ENCODE results near the gene PTBP1. TPM values are rescaled to one million over a fixed set of nuclear protein-coding genes. Genes with fewer than 3 reads are reported as not detected.

The PTBP1 gene
- total RNA-seq, 1 donor from 2014 or later = 236 TPM

- DNase-seq (ENCODE audit: low spot score) = no peak
Observed at GRCh38 chr19:772063-772462, 25.2 kb upstream of the PTBP1 start.

DNA sequence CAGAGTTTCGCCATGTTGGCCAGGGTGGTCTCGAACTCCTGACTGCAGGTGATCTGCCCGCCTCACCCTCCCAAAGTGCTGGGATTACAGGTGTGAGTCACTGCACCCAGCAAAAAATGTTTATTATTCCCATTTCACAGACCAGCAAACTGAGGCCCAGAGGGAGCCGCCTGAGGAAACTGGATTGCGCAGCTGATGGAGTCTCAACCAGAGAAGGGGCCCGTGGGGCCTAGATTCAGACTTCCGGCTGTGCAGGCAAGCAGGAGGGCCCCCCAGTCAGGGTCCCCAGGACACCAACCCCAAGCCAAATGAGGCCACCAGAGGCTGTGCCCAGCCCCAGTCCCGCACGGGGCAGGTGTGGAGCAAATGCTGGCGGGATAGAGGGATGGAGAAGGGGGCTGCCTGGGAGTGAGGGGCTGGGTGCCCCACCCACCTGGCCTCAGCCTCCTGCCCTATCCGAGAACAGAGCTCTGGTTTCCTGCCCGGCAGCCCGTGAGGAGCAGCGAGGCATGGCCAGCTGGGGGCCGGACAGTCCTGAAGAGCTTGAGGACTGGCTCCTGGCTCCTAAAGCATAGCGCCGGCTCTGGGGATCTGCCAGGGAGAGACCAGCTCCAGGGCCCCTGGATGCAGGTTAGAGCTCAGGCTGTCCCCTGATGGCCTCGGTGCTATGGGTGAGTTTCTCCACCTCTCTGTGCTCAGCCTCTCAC is 24.4 kb upstream of the PTBP1 start:
- no peak for DNase-seq (ENCODE audit: low spot score)

GRCh38 chr19:776549-776948 is 20.7 kb upstream of the PTBP1 start:
- DNase-seq (ENCODE audit: low spot score) = no peak

GRCh38 chr19:778910-779653 is 18.2 kb upstream of the PTBP1 start:
- no peak for DNase-seq (ENCODE audit: low spot score)

DNA sequence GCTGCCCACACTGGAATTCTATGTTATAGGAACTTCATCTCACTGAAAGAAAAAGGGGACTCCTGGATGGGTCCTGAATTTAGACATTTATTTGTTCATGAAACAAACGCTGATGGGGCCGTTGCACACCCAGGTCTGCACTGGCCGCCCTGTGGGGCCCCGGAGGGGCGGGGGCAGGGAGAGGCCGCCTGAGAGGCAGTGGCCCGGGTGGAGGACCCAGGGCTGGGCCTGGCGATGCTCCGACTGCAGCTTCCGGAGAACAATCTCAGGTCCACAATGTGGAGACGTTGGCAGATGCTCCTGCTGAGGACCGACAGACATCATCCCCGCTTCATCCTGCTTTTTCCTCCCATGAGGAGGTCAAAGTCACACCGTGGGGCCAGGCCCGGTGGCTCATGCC is 16.3 kb upstream of the PTBP1 start:
- DNase-seq (ENCODE audit: low spot score) = no peak

- DNase-seq (ENCODE audit: low spot score) = no peak
Observed at GRCh38 chr19:781800-782184, 15.5 kb upstream of the PTBP1 start.

GRCh38 chr19:782185-782877 is 14.9 kb upstream of the PTBP1 start:
- DNase-seq (ENCODE audit: low spot score) = no peak

GRCh38 chr19:782878-783668 is 14.2 kb upstream of the PTBP1 start:
- DNase-seq (ENCODE audit: low spot score) = no peak

DNA sequence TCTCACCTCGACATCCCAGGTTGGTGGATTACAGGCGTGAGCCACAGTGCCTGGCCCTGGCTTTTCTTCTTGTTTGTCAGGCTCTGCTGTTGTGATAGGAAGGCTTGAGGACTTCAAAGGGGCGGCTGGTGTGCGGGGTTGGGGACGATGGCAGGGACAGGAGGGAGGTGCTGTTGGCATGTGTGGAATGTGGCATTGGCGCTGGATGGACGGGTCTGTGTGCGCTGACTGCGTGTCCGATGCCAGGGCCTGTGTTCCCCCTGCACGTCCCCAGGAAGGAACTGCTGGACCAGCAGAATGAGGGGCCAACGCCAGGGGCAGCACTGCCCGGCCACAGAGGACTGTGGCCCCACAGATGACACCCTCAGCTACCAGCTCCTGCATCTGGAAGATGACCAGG is 12.7 kb upstream of the PTBP1 start:
- no peak for DNase-seq (ENCODE audit: low spot score)

DNA sequence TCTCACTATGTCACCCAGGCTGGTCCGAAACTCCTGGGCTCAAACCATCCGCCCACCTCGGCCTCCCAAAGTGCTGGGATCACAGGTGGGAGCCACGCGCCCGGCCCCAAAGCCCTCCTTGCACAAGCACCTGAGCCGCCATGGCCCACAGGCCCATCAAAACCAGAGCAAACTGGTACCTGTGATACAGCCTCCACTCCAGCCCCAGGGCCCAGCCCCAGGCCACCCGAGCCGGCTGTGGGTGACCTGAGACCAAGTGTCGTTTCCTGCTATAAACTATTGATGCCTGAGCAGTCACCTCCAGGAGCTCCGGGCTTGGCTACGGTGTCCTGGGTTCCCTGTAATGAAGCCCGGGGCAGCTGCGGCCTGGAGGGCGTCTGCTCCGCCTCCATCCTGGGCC is 9.7 kb upstream of the PTBP1 start:
- DNase-seq (ENCODE audit: low spot score) = no peak

DNA sequence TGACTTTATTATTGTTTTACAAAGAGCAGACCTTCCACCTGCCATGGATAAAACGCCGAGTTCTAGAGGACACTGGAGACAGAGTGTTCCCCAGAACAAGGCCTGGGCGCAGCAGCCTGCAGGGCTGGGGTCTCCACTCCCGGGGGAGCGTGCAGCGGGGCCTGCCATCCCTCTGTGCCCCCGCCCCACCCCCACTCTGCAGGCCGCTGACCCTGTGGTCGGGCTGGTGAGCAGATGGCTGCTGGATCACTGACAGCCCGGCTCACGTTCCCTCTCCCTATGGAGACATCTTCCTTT is 8.6 kb upstream of the PTBP1 start:
- no peak for DNase-seq (ENCODE audit: low spot score)

DNA sequence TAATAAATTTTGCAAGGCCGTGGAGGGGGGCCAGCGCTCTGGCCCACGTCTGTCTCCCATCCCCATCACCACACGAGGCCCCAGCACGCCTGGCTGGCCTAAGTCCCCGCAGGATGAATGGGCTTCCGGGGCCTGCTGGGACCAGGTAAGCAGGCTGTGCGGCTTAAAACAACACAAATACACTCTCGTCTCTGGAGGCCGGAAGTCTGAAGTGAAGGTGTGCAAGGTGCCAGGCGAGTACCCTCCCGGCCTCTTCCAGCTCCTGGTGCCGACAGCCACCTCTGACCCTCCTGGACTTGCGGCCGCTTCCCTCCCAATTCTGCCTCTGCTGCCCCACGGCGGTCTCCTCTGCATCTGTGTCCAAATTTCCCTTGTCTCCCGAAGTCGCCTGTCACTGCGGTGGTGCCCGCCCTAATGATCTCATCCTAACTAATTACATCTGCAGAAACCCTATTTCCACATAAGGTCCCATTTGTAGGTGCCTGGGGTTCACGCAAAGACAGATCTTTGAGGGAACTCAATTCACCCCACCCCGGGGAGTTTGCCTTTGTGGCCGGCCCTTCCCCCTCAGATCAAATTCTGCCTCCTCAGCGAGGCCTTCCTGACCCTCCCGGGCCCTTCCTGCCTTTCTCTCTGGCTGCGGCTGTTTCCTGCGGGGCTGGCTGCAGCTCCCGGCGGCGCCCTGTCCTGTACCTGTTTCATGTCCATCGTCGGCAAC is 8.1 kb upstream of the PTBP1 start:
- no peak for DNase-seq (ENCODE audit: low spot score)

GRCh38 chr19:789701-790060 is 7.6 kb upstream of the PTBP1 start:
- DNase-seq (ENCODE audit: low spot score) = no peak

GRCh38 chr19:791007-791566 is 6.2 kb upstream of the PTBP1 start:
- no peak for DNase-seq (ENCODE audit: low spot score)

GRCh38 chr19:791567-792305 is 5.5 kb upstream of the PTBP1 start:
- DNase-seq (ENCODE audit: low spot score) = no peak

GRCh38 chr19:792306-792885 is 4.9 kb upstream of the PTBP1 start:
- no peak for DNase-seq (ENCODE audit: low spot score)

- DNase-seq (ENCODE audit: low spot score) = no peak
Observed at GRCh38 chr19:793806-794205, 3.4 kb upstream of the PTBP1 start.

- no peak for DNase-seq (ENCODE audit: low spot score)
Observed at GRCh38 chr19:795073-795611, 2.1 kb upstream of the PTBP1 start.
